OCI-LY7 (cell line): Measurements from ENCODE around the gene ASCL5. TPM values are rescaled to one million over a fixed set of nuclear protein-coding genes. Genes with fewer than 3 reads are reported as not detected.

Source experiments
- BruUV-seq: library from RNA; stranded (reverse); fragments of 400-500 nt; replicated peaks from 2 replicates; lab custom pipeline; 2021; lab: Mats Ljungman, UMichigan
- CTCF ChIA-PET: fragments of 300-600 bp; sonication (Branson Sonifier 250); formaldehyde crosslinking; loops from one replicate; lab custom pipeline; 2022; ENCODE audit warnings: antibody characterized with exemption; ENCODE audit not compliant: unreplicated experiment; lab: Charles Lee
- POLR2A ChIA-PET: fragments of 300-600 bp; sonication (Branson Sonifier 250); formaldehyde crosslinking; loops from one replicate; lab custom pipeline; 2022; ENCODE audit warnings: antibody characterized with exemption; lab: Charles Lee
- DNase-seq: peaks from one replicate; pipeline ENCODE4 v3.0.0-alpha.2; 2015; ENCODE audit warnings: low spot score
- H2AFZ ChIP-seq: fragments of 200-600 bp; sonication (generic), shearing (Covaris generic); 2 replicates; pipeline ENCODE4 v1.6.1; 2014; ENCODE audit warnings: mild to moderate bottlenecking, antibody characterized with exemption, low read length, moderate library complexity
- H3K27ac ChIP-seq: fragments of 200-600 bp; sonication (generic); 2 replicates; pipeline ENCODE4 v1.5.1; 2014; ENCODE audit warnings: mixed run types, low read depth, mild to moderate bottlenecking, moderate library complexity, low read length, inconsistent platforms; ENCODE audit not compliant: poor library complexity, severe bottlenecking
- H3K36me3 ChIP-seq: fragments of 200-600 bp; sonication (generic); 2 replicates; pipeline ENCODE4 v1.6.1; 2014; ENCODE audit warnings: mild to moderate bottlenecking, antibody characterized with exemption, low read length, moderate library complexity, mixed read lengths; ENCODE audit not compliant: insufficient read depth
- H3K4me1 ChIP-seq: fragments of 200-600 bp; sonication (generic); 2 replicates; pipeline ENCODE4 v1.5.1; 2014; ENCODE audit warnings: mild to moderate bottlenecking, low read length; ENCODE audit not compliant: insufficient read depth, poor library complexity, severe bottlenecking
- H3K4me2 ChIP-seq: fragments of 200-600 bp; sonication (generic); 2 replicates; pipeline ENCODE4 v1.6.1; 2014; ENCODE audit warnings: mild to moderate bottlenecking, low read length
- H3K4me3 ChIP-seq: fragments of 200-600 bp; sonication (generic); 2 replicates; pipeline ENCODE4 v1.5.1; 2014; ENCODE audit warnings: mild to moderate bottlenecking, low read depth, low read length; ENCODE audit not compliant: poor library complexity, severe bottlenecking
- H3K79me2 ChIP-seq: fragments of 200-600 bp; sonication (generic); 2 replicates; pipeline ENCODE4 v1.6.1; 2016; ENCODE audit warnings: low read depth, mild to moderate bottlenecking, low read length, moderate library complexity, mixed read lengths; ENCODE audit not compliant: insufficient read depth
- H3K9me2 ChIP-seq: fragments of 200-600 bp; sonication (generic); 2 replicates; pipeline ENCODE4 v1.6.1; 2016; ENCODE audit warnings: mild to moderate bottlenecking, low read length, mixed read lengths; ENCODE audit not compliant: insufficient read depth
- H3K9me3 ChIP-seq: fragments of 200-600 bp; sonication (generic); 2 replicates; pipeline ENCODE4 v1.6.1; 2014; ENCODE audit warnings: mild to moderate bottlenecking, mixed run types, low read length, mixed read lengths
- H4K20me1 ChIP-seq: fragments of 200-600 bp; sonication (generic); 2 replicates; pipeline ENCODE4 v1.6.1; 2014; ENCODE audit warnings: mild to moderate bottlenecking, antibody characterized with exemption, low read length, moderate library complexity, mixed read lengths; ENCODE audit not compliant: insufficient read depth
- EZH2phosphoT487 ChIP-seq: fragments of 200-600 bp; sonication (generic); IDR thresholded peaks from 2 replicates; pipeline ENCODE4 v1.6.1; 2018; ENCODE audit warnings: low read depth, borderline replicate concordance, mild to moderate bottlenecking, mixed run types, antibody characterized with exemption, low read length, moderate library complexity, mixed read lengths
- intact Hi-C: fragments of 100-400 bp; cut with micrococcal nuclease; formaldehyde crosslinking; loops from one replicate; pipeline ENCODE4 v1.10.0; 2022; ENCODE audit not compliant: unreplicated experiment
- total RNA-seq, 2 experiments: library from RNA; depleted of rRNA in 1 of 2; stranded (reverse); fragments of >200 nt in 1 of 2; shearing (Covaris generic) in 1 of 2; gene quantifications; 2 replicates each; pipeline ENCODE4 v1.2.3, GENCODE V29; 2014 to 2022
- TF ChIP-seq, protein P1 (sequence below): fragments of 200-600 bp; sonication (generic); conservative IDR thresholded peaks from 2 replicates; pipeline ENCODE4 v1.5.1; 2014; ENCODE audit warnings: mild to moderate bottlenecking, antibody characterized with exemption, low read length, moderate library complexity, mixed read lengths

The ASCL5 gene
- total RNA-seq, 2 experiments from 2014 or later: not detected

- intact Hi-C loops: no loop called here
- BruUV-seq: no TSS peak
- DNase-seq: no peak
- H3K27ac ChIP-seq: no peak overlapping the region
- H3K9me2 ChIP-seq: no peaks in the 10 kb centered on the region
- H3K4me2 ChIP-seq: peak overlapping the region; percentile 65
- no peaks in the 10 kb centered on the region for H4K20me1 ChIP-seq
- TF ChIP-seq, protein P1, sequence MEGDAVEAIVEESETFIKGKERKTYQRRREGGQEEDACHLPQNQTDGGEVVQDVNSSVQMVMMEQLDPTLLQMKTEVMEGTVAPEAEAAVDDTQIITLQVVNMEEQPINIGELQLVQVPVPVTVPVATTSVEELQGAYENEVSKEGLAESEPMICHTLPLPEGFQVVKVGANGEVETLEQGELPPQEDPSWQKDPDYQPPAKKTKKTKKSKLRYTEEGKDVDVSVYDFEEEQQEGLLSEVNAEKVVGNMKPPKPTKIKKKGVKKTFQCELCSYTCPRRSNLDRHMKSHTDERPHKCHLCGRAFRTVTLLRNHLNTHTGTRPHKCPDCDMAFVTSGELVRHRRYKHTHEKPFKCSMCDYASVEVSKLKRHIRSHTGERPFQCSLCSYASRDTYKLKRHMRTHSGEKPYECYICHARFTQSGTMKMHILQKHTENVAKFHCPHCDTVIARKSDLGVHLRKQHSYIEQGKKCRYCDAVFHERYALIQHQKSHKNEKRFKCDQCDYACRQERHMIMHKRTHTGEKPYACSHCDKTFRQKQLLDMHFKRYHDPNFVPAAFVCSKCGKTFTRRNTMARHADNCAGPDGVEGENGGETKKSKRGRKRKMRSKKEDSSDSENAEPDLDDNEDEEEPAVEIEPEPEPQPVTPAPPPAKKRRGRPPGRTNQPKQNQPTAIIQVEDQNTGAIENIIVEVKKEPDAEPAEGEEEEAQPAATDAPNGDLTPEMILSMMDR: no peak
- TF ChIP-seq EZH2phosphoT487: no peak
- H3K9me3 ChIP-seq: no peaks in the 10 kb centered on the region
- H2AFZ ChIP-seq: peak overlapping the region; percentile 84; the same call in 1 of the 2 replicates
- no peak overlapping the region for H3K4me3 ChIP-seq
- H3K79me2 ChIP-seq: no peaks in the 10 kb centered on the region
- H3K36me3 ChIP-seq: no peaks in the 10 kb centered on the region
- H3K4me1 ChIP-seq: no peaks in the 10 kb centered on the region
- POLR2A ChIA-PET: interaction anchor here (0.8 kb wide), 1 partner anchor 49 kb away, joined by 3 read pairs; no protein-coding TSS in a partner anchor
- CTCF ChIA-PET: interaction anchor here (1.1 kb wide), 1 partner anchor 24 kb away, joined by 3 read pairs; no protein-coding TSS in a partner anchor
These were observed 43.1 kb upstream of the ASCL5 start for GRCh38 chr1:201169971-201170532.

- H3K27ac ChIP-seq: no peak overlapping the region
- no peak overlapping the region for H2AFZ ChIP-seq
- BruUV-seq: no TSS peak
- ChIA-PET CTCF (interaction anchor here (0.6 kb wide), 1 partner anchor 409 kb away, joined by 3 read pairs; no protein-coding TSS in a partner anchor), POLR2A (interaction anchor here (0.7 kb wide), 1 partner anchor 10 kb away, joined by 3 read pairs; no protein-coding TSS in a partner anchor)
- intact Hi-C loops: no loop called here
- no peak for DNase-seq
- H3K4me3 ChIP-seq: no peak overlapping the region
- H3K4me2 ChIP-seq: no peak overlapping the region
- no peak for TF ChIP-seq EZH2phosphoT487
- TF ChIP-seq, protein P1: no peak
- H3K9me3 ChIP-seq: no peaks in the 10 kb centered on the region
- no peaks in the 10 kb centered on the region for H3K4me1 ChIP-seq
- H3K79me2 ChIP-seq: no peaks in the 10 kb centered on the region
- H4K20me1 ChIP-seq: no peaks in the 10 kb centered on the region
- no peaks in the 10 kb centered on the region for H3K36me3 ChIP-seq
- H3K9me2 ChIP-seq: no peaks in the 10 kb centered on the region
These were observed 42.2 kb upstream of the ASCL5 start for GRCh38 chr1:201169203-201169602.
